Activated B cell treated with CpG ODN at 0.5 μM for 24 hours (primary cell): Measurements from ENCODE around the gene REG4. TPM values are rescaled to one million over a fixed set of nuclear protein-coding genes. Genes with fewer than 3 reads are reported as not detected.

ENCODE experiments used
- ATAC-seq: fragments of 200-7000 bp; cut with Tn5 transposase; one replicate; pipeline ENCODE4 v1.10.0; 2021; ENCODE audit warnings: low read depth, mild to moderate bottlenecking, moderate library complexity
- CTCF ChIA-PET: fragments of 350-600 bp; sonication (Branson Sonifier 250); formaldehyde crosslinking; loops from one replicate; lab custom pipeline; 2021; ENCODE audit warnings: antibody characterized with exemption; lab: Charles Lee
- POLR2A ChIA-PET: fragments of 350-600 bp; sonication (Branson Sonifier 250); formaldehyde crosslinking; loops from one replicate; lab custom pipeline; 2021; ENCODE audit warnings: antibody characterized with exemption; lab: Charles Lee
- DNase-seq: peaks from one replicate; pipeline ENCODE4 v3.0.0; 2022
- H3K27ac Mint-ChIP-seq: one replicate; pipeline ENCODE4 v1.8.0; 2020; ENCODE audit warnings: mixed read lengths
- H3K27me3 Mint-ChIP-seq: one replicate; pipeline ENCODE4 v1.8.0; 2021; ENCODE audit warnings: mixed read lengths
- H3K36me3 Mint-ChIP-seq: one replicate; pipeline ENCODE4 v1.8.0; 2021; ENCODE audit warnings: low read depth, mixed read lengths
- H3K4me1 Mint-ChIP-seq: one replicate; pipeline ENCODE4 v1.8.0; 2021; ENCODE audit warnings: mixed read lengths
- H3K4me3 Mint-ChIP-seq: one replicate; pipeline ENCODE4 v1.8.0; 2020; ENCODE audit warnings: mild to moderate bottlenecking, mixed read lengths
- H3K9me3 Mint-ChIP-seq: one replicate; pipeline ENCODE4 v1.8.0; 2020; ENCODE audit warnings: mixed read lengths
- CTCF ChIP-seq: fragments of 200-600 bp; IDR thresholded peaks from one replicate; pipeline ENCODE4 v1.8.0; 2022; ENCODE audit warnings: antibody characterized with exemption, mild to moderate bottlenecking
- intact Hi-C: fragments of 100-400 bp; cut with micrococcal nuclease; formaldehyde crosslinking; loops from one replicate; pipeline ENCODE4 v1.15.1; 2024
- total RNA-seq: library from RNA; stranded (reverse); gene quantifications from 2 replicates; pipeline ENCODE4 v1.2.3, GENCODE V29; 2022

REG4 gene
- total RNA-seq, 1 donor from 2014 or later, result not detected

GRCh38 chr1:119784191-119784781 lies 27.0 kb downstream of the REG4 start:
- Mint-ChIP-seq H3K27me3 (peaks cover 11% of the 10 kb centered on the region), H3K36me3 (no peaks in the 10 kb centered on the region), H3K9me3 (no peaks in the 10 kb centered on the region), H3K4me3 (no peak overlapping the region), H3K27ac (no peak overlapping the region), H3K4me1 (no peaks in the 10 kb centered on the region)
- no peak for TF ChIP-seq CTCF
- DNase-seq, result no peak
- CTCF ChIA-PET, result no interaction called here
- ATAC-seq, result no peak
- intact Hi-C loops, result no loop called here
- POLR2A ChIA-PET, result no interaction called here

- Mint-ChIP-seq H3K4me1 (no peaks in the 10 kb centered on the region), H3K9me3 (no peaks in the 10 kb centered on the region), H3K4me3 (no peak overlapping the region), H3K36me3 (no peaks in the 10 kb centered on the region), H3K27ac (no peak overlapping the region), H3K27me3 (peaks cover 11% of the 10 kb centered on the region)
- ATAC-seq (no peak), DNase-seq (no peak)
- intact Hi-C loops, result no loop called here
- ChIA-PET POLR2A (no interaction called here), CTCF (no interaction called here)
- TF ChIP-seq CTCF, result no peak
Measured at GRCh38 chr1:119783354-119784185, 27.7 kb downstream of the REG4 start.

- no peaks in the 10 kb centered on the region for H3K36me3 Mint-ChIP-seq
- H3K9me3 Mint-ChIP-seq, result no peaks in the 10 kb centered on the region
- no peak overlapping the region for H3K4me3 Mint-ChIP-seq
- DNase-seq (no peak), ATAC-seq (no peak)
- H3K4me1 Mint-ChIP-seq, result no peaks in the 10 kb centered on the region
- no peak for TF ChIP-seq CTCF
- ChIA-PET POLR2A (no interaction called here), CTCF (no interaction called here)
- H3K27me3 Mint-ChIP-seq, result peaks cover 11% of the 10 kb centered on the region
- intact Hi-C loops, result no loop called here
- H3K27ac Mint-ChIP-seq, result no peak overlapping the region
Measured at GRCh38 chr1:119782631-119783325, 28.5 kb downstream of the REG4 start.

- Mint-ChIP-seq H3K4me3 (no peak overlapping the region), H3K4me1 (no peaks in the 10 kb centered on the region), H3K9me3 (no peaks in the 10 kb centered on the region), H3K36me3 (no peaks in the 10 kb centered on the region), H3K27me3 (peaks cover 11% of the 10 kb centered on the region), H3K27ac (no peak overlapping the region)
- ATAC-seq, result no peak
- no peak for DNase-seq
- intact Hi-C loops, result no loop called here
- no peak for TF ChIP-seq CTCF
- ChIA-PET CTCF (no interaction called here), POLR2A (no interaction called here)
Measured at GRCh38 chr1:119781434-119782210, 29.6 kb downstream of the REG4 start.
